RWPE1 (cell line): ENCODE measurements around the gene BUD31.

Experiments
- CTCF ChIA-PET: fragments of 350-600 bp; sonication (Branson Sonifier 250); formaldehyde crosslinking; extraction: SDS; loops from one replicate; lab custom pipeline; 2021; lab: Yijun Ruan, JAX
- POLR2A ChIA-PET: fragments of 400-600 bp; formaldehyde crosslinking; extraction: SDS; loops from one replicate; lab custom pipeline; 2020; ENCODE audit warnings: antibody characterized with exemption; ENCODE audit not compliant: low non-redundant PET; lab: Yijun Ruan, JAX
- DNase-seq: peaks from one replicate; pipeline ENCODE4 v3.0.0; 2012; ENCODE audit warnings: low spot score
- H3K27ac ChIP-seq: fragments of 450-650 bp; 2 replicates; pipeline ENCODE4 v1.5.1; 2017
- TF ChIP-seq, protein P1 (sequence below): fragments of 450-650 bp; conservative IDR thresholded peaks from 2 replicates; pipeline ENCODE4 v1.5.1; 2017; ENCODE audit warnings: low read depth, mild to moderate bottlenecking

BUD31 gene

DNA sequence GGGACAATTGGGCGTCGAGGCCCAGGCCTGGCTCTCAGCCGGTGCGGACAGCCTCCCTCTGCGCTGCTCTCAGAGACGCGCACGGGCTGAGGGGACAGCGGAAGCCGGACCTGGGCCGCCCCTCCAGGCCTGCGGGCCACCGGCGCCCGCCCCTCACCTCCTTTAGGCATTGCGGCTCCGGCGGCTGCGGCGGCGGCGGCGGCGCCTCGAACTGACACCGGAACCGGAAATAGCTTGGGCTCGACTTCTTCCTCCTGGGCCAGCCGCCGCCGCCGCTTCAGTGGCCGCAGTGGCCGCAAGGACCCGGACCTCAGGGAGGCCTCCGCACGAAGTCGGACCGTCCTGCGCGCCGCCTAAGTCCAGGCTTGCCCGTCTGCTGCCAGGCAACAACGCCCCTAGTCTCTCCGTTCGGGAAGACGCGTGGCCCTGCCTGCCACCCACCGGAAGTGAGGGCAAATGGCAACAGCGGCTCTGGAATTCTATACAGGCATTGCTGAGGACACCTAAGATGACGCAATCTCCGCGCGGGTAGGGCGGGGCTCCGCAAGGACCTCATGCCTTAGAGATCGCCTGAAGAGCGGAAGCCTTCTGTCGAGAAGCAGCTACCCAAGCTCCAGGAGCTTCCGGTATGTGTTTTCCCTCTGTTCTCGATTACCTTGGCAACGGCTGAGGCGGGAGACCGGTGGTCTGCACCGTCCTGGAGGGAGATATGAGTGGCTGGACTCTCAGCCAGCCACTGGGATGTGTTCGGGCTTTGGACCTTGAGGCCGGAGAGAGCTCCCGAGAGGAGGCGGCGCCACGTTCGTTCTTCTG is at the start of gene BUD31, which contains the start of gene PDAP1:
BUD31 (plus strand) TSS at position 591 of the 813 bp plus-strand sequence. CDS start 2,124 bp downstream, outside the sequence.
PDAP1 (minus strand) TSS at position 219 of the 813 bp plus-strand sequence; CDS start at position 170, 49 bp downstream.
- peak within 1 kb of the TSS; percentile 96 for H3K27ac ChIP-seq
- POLR2A ChIA-PET, result interaction anchor here (0.6 to 0.8 kb wide), 3 partner anchors 10 to 46 kb away, joined by 3 to 4 read pairs (median 3); no protein-coding TSS in a partner anchor
- TF ChIP-seq, protein P1, sequence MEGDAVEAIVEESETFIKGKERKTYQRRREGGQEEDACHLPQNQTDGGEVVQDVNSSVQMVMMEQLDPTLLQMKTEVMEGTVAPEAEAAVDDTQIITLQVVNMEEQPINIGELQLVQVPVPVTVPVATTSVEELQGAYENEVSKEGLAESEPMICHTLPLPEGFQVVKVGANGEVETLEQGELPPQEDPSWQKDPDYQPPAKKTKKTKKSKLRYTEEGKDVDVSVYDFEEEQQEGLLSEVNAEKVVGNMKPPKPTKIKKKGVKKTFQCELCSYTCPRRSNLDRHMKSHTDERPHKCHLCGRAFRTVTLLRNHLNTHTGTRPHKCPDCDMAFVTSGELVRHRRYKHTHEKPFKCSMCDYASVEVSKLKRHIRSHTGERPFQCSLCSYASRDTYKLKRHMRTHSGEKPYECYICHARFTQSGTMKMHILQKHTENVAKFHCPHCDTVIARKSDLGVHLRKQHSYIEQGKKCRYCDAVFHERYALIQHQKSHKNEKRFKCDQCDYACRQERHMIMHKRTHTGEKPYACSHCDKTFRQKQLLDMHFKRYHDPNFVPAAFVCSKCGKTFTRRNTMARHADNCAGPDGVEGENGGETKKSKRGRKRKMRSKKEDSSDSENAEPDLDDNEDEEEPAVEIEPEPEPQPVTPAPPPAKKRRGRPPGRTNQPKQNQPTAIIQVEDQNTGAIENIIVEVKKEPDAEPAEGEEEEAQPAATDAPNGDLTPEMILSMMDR, result no peak
- peak; percentile 93 for DNase-seq
- CTCF ChIA-PET, result interaction anchor here (0.7 kb wide), 1 partner anchor 43 kb away, joined by 3 read pairs; no protein-coding TSS in a partner anchor

DNA sequence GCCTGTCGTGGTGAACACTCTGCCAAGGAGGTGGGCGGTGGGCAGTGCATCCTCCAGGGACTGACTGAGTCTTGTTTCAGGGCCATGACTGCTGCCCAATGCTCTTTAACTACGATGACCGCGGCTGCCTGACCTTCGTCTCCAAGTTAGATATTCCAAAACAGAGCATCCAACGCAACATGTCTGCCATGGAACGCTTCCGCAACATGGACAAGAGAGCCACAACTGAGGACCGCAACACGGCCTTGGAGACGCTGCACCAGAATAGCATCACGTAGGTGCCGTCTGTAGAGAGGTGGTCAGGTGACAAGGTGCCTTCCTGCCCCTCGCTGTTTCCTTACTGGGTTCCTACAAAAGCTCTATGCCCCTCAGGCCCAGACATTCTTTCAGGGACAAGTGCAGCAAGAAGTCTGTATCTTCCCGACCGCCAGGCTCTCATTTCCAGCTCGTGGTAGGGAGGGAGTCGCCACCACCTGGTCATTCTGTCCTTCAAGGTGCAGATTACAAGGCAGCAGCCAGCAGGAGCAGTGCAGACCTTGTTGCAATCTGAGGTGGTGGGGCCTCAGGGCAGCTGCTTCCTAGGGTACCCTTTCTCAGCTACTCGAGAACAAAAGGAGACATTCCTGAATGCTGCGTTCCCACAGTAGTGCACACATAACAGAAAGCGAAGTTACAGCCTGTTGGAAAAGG is 49.2 kb upstream of the BUD31 start:
- CTCF ChIA-PET, result interaction anchor here (0.6 kb wide), 2 partner anchors 23 to 25 kb away, joined by 3 to 4 read pairs; no protein-coding TSS in a partner anchor
- DNase-seq, result no peak
- H3K27ac ChIP-seq, result peak overlapping the region; percentile 8; the same call in 1 of the 2 replicates
- TF ChIP-seq, protein P1, result no peak
- POLR2A ChIA-PET, result no interaction called here

DNA sequence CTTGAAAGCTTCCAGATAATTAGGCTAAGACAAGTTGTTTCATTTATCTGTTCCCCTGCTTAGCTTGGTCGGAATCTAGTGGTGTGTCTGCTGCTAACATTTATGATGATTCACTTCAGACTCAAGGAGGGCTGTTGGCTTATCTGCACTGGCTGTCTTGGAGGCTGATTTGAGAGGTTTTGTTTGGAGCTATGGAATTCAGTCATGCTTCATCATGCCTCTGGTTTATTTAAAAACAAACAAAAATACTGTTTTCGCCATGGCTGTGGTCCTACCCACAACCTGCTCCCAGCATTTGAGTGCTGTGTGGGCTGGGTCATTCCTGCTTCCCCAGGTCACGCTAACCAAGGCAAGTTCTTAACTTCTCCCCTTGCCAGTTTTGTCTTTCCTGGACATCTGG is 46.0 kb upstream of the BUD31 start:
- DNase-seq, result no peak
- POLR2A ChIA-PET, result interaction anchor here (0.6 kb wide), 1 partner anchor 46 kb away, joined by 3 read pairs; the partner anchor contains the start of gene BUD31
- H3K27ac ChIP-seq, result no peak overlapping the region

DNA sequence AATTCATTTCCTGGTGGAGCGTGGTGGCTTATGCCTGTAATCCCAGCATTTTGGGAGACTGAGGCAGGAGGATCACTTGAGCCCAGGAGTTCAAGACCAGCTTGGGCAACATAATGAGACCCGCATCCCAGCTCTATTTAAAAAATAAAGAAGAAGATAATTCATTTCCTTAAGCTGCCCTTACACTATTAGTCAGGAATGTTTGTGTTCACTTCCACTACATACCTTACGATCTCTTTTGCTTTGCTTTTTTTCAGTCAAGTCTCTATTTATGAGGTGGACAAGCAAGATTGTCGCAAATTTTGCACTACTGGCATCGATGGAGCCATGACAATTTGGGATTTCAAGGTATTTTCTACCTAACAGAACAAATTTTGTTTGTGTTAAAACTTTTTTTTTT is 45.5 kb upstream of the BUD31 start:
- ChIA-PET POLR2A (no interaction called here), CTCF (interaction anchor here (0.6 kb wide), 1 partner anchor 27 kb away, joined by 5 read pairs; no protein-coding TSS in a partner anchor)
- no peak overlapping the region for H3K27ac ChIP-seq
- DNase-seq, result no peak
- TF ChIP-seq, protein P1, result no peak

More for the DNA sequence above, 46.0 kb upstream of the BUD31 start:
- CTCF ChIA-PET, result interaction anchor here (0.6 kb wide), 1 partner anchor 27 kb away, joined by 5 read pairs; no protein-coding TSS in a partner anchor
- TF ChIP-seq, protein P1, result no peak

DNA sequence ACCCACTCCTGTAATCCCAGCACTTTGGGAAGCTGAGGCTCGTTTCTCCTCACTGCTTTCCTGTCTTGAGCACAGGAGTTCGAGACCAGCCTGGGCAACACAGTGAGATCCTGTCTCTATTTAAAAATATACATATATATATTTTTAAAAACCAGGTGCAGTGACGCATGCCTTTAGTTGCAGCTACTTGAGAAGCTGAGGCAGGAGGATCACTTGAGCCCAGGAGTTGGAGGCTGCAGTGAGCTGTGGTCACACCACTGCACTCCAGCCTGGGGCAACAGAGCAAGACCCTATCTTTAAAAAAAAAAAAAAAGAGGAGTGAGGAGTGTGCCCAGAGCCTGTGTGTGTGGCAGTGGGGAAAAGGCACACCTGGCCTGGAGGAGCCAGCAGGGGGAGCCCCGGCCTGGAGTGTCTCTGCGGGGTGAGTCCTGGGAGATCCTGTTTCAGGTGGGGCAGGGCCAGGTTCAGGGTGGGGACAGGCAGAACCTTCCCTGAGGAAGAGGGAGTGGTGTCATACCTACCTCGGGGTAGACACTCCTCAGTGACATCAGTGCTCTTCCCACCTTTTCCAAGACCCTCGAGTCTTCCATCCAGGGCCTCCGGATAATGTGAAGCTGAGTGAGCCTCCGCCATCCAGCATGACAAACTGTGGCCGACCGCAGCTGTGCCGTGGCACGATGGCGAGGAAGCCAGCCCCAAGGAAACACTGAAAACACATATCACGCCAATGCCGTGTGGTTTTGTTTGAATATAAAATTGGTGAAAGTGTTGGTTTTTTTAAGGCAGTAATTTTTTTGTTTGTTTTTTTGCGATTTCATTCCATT is 43.2 kb upstream of the BUD31 start:
- POLR2A ChIA-PET, result no interaction called here
- DNase-seq, result peak; percentile 63
- peak overlapping the region; percentile 41 for H3K27ac ChIP-seq

More for the DNA sequence above, 43.2 kb upstream of the BUD31 start:
- TF ChIP-seq, protein P1, result peak; percentile 80
- CTCF ChIA-PET, result interaction anchor here (0.5 to 0.8 kb wide), 9 partner anchors 8 to 138 kb away, joined by 3 to 8 read pairs (median 3); no protein-coding TSS in a partner anchor
